NCI-H2196 treated with DMSO at 0.1 percent for 48 hours (cell line): ENCODE measurements around the gene NRCAM.
A peak's percentile ranks its signal among the peaks of the same experiment; 100 is the strongest.
"Not testable (repeated sequence)": the region's sequence is repeated elsewhere in the genome, so short reads cannot be mapped to it uniquely, and the experiment has no call there.

ENCODE experiments used
- DNase-seq: peaks from one replicate; lab custom pipeline; 2025; ENCODE audit not compliant: unreplicated experiment; lab: John Stamatoyannopoulos, UW

NRCAM gene

GRCh38 chr7:108348913-108349312 lies 107.3 kb downstream of the NRCAM start:
- no peak for DNase-seq

GRCh38 chr7:108347616-108348015 lies 108.6 kb downstream of the NRCAM start:
- DNase-seq, result no peak

DNA sequence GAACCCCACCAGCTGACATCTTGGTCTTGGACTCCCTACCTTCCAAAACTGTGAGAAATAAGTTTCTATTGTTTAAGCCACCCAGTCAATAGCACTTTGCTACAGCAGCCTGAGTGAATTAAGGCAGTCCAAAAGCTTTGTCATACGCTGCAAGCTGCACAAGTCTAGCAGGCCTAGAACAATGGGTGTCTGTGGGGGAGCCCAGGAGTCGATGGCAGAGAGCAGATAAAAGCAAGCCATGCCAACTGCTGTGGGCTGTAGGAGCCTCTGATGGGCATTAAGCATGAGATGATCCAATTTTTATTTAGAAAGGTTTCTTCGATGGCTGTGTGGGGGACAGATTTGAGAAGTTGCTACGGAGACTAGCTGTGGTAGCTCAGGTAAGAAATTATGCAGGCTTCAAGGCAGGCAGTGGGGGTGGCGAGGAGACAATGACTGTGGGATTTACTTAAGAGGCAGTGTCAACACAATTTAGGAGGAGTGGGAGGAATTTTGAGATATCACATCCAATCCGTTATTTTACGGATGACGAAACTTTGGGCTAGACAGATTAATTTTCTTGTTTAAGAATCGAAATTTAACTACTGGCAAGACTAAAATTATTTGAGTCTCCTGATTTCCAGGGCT lies 110.4 kb downstream of the NRCAM start:
- DNase-seq, result no peak

DNA sequence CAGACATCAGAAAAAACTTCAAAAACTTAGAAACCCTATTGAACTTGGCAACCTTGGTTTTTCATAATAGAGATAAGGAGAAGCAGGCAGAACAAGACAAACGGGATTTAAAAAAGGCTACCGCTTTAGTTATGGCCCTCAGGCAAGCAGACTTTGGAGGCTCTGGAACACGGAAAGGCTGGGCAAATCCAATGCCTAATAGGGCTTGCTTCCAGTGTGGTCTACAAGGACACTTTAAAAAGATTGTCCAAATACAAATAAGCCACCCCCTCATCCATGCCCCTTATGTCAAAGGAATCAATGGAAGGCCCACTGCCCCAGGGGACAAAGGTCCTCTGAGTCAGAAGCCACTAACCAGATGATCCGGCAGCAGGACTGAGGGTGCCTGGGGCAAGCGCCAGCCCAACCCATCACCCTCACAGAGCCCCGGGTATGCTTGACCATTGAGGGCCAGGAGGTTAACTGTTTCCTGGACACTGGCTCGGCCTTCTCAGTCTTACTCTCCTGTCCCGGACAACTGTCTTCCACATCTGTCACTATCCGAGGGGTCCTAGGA lies 115.3 kb downstream of the NRCAM start:
- DNase-seq, result no peak

DNA sequence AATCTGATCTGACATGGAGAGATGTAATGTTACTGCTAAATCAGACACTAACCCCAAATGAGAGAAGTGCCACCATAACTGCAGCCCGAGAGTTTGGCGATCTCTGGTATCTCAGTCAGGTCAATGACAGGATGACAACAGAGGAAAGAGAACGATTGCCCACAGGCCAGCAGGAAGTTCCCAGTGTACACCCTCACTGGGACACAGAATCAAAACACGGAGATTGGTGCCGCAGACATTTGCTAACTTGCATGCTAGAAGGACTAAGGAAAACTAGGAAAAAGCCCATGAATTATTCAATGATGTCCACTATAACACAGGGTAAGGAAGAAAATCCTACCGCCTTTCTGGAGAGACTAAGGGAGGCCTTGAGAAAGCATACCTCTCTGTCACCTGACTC lies 115.8 kb downstream of the NRCAM start:
- not testable (repeated sequence) for DNase-seq

- peak; percentile 47 for DNase-seq
These were observed 120.8 kb downstream of the NRCAM start for GRCh38 chr7:108335269-108335918.

- no peak for DNase-seq
These were observed 123.3 kb downstream of the NRCAM start for GRCh38 chr7:108332937-108333336.

GRCh38 chr7:108331971-108332370 lies 124.3 kb downstream of the NRCAM start:
- DNase-seq, result no peak

GRCh38 chr7:108330227-108330626 lies 126.0 kb downstream of the NRCAM start:
- no peak for DNase-seq

DNA sequence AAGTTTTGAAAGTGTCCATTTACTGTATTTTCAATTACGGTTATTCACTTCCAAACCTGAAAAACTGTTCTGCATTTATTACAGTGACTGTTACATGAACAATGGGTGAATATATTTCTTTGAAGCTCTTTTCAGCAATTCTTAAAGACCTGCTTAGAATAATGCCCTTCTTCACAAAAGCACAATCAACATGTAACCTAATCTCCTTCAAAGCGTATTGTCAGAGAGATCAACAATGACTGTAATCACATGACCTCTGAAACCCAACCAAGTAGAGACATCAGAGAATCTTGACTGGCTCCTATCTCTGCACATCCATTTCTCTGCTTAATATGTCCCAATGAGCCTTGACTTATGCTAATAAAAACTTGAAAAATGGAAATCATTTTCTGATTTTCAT lies 126.7 kb downstream of the NRCAM start:
- DNase-seq, result no peak

- no peak for DNase-seq
These were observed 128.0 kb downstream of the NRCAM start for GRCh38 chr7:108328174-108328651.

GRCh38 chr7:108327353-108327752 lies 128.9 kb downstream of the NRCAM start:
- no peak for DNase-seq

GRCh38 chr7:108326938-108327337 lies 129.3 kb downstream of the NRCAM start:
- DNase-seq, result no peak

DNA sequence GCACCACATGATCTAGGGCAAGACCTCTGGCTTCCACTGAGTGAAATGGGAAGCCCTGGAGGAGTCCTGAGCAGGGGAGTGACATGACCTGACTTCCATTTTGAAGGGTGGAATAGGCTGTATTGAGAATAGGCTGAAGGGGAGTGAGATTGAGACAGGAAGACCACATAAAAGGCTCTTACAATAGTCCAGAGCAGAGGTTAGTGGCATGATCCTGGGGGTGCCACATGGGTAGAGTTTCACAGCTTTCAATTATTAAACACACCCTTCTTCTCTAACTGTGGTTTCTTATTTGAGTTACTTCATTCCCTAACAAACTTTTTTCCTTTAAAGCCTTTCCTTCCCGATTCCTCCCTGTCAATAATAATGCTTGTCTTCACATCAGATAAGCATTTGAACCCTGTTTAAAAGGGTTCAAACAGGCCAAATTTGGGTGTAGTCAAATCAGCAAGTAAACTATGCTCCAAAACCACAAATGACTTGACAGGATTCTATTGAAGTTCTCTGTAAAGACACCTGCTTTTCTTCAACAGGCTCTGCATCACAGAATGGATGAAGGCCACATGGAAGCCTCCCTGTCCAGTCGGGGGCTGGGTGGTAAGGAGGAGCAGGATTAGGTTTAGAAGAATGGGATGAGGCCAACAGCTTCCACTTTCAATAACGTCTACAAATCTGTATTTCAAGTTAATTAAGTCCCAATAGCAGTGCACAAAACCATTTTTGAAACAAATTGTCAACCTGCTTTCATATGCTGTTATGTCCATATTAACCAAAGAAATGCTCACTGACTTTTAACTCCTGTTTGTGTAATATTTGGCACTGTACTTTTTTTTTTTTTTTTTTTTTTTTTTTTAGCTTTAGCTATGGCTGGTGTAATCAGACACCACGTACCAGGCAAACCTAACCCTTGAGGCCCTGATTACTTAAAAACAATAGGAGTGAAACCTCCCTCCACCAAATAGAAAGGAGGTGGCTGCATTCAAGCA lies 131.9 kb downstream of the NRCAM start:
- no peak for DNase-seq

- DNase-seq, result no peak
These were observed 133.1 kb downstream of the NRCAM start for GRCh38 chr7:108322925-108323832.

DNA sequence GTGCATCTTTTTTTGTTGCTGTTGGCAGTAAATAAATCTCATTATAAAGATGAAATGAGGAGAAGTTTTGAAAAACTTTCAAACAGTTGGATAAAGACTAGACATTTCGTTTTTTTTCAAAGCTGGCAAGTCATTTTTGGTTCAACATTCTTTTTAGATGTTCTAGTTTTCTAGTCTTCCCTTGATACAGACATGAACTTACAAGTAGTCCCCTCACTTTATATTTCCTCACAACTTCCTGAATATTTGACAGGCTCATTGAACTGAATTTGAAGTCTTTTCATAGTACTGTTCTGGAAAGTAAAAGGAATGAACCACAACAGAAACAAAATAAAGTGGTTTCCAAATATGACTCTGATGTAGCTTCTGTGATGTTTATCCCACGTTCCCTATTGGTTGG lies 134.2 kb downstream of the NRCAM start:
- no peak for DNase-seq

DNA sequence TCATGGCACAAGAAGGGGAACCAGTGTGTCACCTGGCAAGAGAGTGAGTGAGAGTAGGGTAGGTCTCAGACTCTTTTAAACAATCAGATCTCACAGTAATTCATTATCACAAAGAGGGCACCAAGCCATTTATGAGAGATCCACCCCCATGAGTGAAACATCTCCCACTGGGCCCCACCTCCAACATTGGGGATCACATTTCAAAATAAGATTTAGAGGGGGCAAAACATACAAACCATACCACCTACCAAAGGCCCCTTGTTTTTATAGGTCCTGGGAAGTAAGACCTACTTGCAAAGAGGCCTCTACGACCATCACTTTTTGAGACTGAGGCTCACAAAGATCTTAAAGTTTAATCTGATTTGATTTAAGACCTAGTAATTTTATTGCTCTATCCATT lies 134.9 kb downstream of the NRCAM start:
- no peak for DNase-seq

GRCh38 chr7:108316708-108317107 lies 139.5 kb downstream of the NRCAM start:
- DNase-seq, result no peak

GRCh38 chr7:108314551-108314950 lies 141.7 kb downstream of the NRCAM start:
- DNase-seq, result no peak

GRCh38 chr7:108314049-108314448 lies 142.2 kb downstream of the NRCAM start:
- no peak for DNase-seq
